ENCODE results near the gene RNF166. TPM values are rescaled to one million over a fixed set of nuclear protein-coding genes. Genes with fewer than 3 reads are reported as not detected.

Gene RNF166
- total and polyA plus RNA-seq, 2 donors (not counting 3 experiments of a cell fraction or from before 2014, with no cell fraction given), result 27.6 to 38.8 TPM

- CTCF ChIA-PET, result interaction anchor here (1.2 to 1.8 kb wide), 3 partner anchors 11 to 39 kb away, joined by 3 to 8 read pairs (median 5); no protein-coding TSS in a partner anchor
- Histone ChIP-seq H3K9me3 (replicated peaks; ENCODE audit: control insufficient read depth, insufficient read depth, low read length) (no peaks in the 10 kb centered on the region), H3K4me1 (ENCODE audit: control insufficient read depth, extremely low read depth, insufficient read depth, low read length) (peaks cover 20% of the 10 kb centered on the region), H3K4me2 (ENCODE audit: insufficient read depth, low read length) (peak overlapping the region; percentile 17), H3K36me3 (ENCODE audit: control insufficient read depth in 2 of 2, extremely low read depth in 1 of 2, insufficient read depth in 2 of 2, low read length in 2 of 2) (no peaks in the 10 kb centered on the region), H3K27ac (ENCODE audit: insufficient read depth, low read depth, low read length) (no peak overlapping the region), H3K9me1 (replicated peaks; ENCODE audit: control insufficient read depth, extremely low read depth, insufficient read depth, low read length) (no peaks in the 10 kb centered on the region), H4K20me1 (replicated peaks; ENCODE audit: control insufficient read depth, extremely low read depth, insufficient read depth, low read length) (no peaks in the 10 kb centered on the region), H3K79me2 (ENCODE audit: control insufficient read depth, insufficient read depth, low read length) (peaks cover 23% of the 10 kb centered on the region), H3K27me3 (ENCODE audit: control insufficient read depth in 2 of 2, insufficient read depth in 2 of 2, low read length in 2 of 2) (no peaks in the 10 kb centered on the region), H3K4me3 (replicated peaks in 1 of 3; ENCODE audit: insufficient read depth in 1 of 3, low read depth in 1 of 3, low read length in 3 of 3) (no peak overlapping the region), H2AFZ (ENCODE audit: low read depth, low read length) (no peak overlapping the region), H3K9ac (replicated peaks; ENCODE audit: extremely low read depth, insufficient read depth, low read length) (no peak overlapping the region)
- TF ChIP-seq POLR2A (IDR thresholded peaks at IDR 0.05; ENCODE audit: low read depth, low read length) (no peak), MYC (IDR thresholded peaks at IDR 0.05; ENCODE audit: low read depth, low read length) (no peak), GATA2 (IDR thresholded peaks at IDR 0.05; ENCODE audit: insufficient read depth, insufficient read length, low read depth, low read length) (no peak), POLR2AphosphoS5 (IDR thresholded peaks at IDR 0.05; ENCODE audit: insufficient read depth, low read depth, low read length) (no peak), FOS (IDR thresholded peaks at IDR 0.05; ENCODE audit: borderline replicate concordance, insufficient read depth, low read length) (no peak), MAX (IDR thresholded peaks at IDR 0.05; ENCODE audit: insufficient read depth, insufficient read length) (no peak), CTCF (IDR thresholded peaks at IDR 0.05; ENCODE audit: extremely low read depth in 1 of 2, insufficient read depth in 1 of 2, low read depth in 1 of 2, low read length in 2 of 2) (no peak), EZH2 (IDR thresholded peaks at IDR 0.05; ENCODE audit: borderline replicate concordance, low read depth, low read length, severe bottlenecking) (no peak), JUN (IDR thresholded peaks at IDR 0.05; ENCODE audit: borderline replicate concordance, insufficient read depth, insufficient read length, low read depth) (no peak)
- POLR2A ChIA-PET, result no interaction called here
- BruUV-seq (replicated peaks), result no TSS peak
- DNase-seq (ENCODE audit: low read depth, low spot score) (peak; percentile 88), FAIRE-seq (peak; percentile 92)
- intact Hi-C loops (cut with micrococcal nuclease) (no loop called here), dilution Hi-C loops (cut with MboI; ENCODE audit: extremely low pct_ligation_motif_present, low sequenced_read_pairs) (no loop called here)
Measured at GRCh38 chr16:88665148-88665547, 41.1 kb downstream of the RNF166 start.

Data from endothelial cell of umbilical vein (primary cell).